ENCODE results near the gene ABCA13.

Gene ABCA13

DNA sequence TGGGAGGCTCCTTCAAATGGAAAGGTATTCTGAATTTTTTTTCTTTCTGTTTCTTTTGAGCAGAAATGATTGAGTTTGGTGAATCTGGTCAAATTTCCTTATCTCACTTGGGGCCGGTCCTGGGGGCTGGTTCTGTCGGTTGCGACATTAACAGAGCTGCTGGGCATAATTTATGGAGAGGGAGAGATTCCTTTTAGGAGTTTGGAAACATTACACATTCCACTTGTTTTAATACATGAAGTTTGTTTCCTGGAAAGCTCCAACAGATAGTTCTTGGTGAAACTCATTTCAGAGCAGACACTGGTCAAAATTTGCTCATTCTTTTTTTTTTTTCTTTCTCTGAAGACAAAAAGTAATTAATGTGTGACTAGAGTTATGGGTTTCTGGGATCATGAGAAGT is 129.9 kb downstream of the ABCA13 start:
- no peak overlapping the region for H3K4me3 ChIP-seq (ENCODE audit: low read depth, low read length)
- no peak for DNase-seq (ENCODE audit: low read depth)
- TF ChIP-seq, protein P1, sequence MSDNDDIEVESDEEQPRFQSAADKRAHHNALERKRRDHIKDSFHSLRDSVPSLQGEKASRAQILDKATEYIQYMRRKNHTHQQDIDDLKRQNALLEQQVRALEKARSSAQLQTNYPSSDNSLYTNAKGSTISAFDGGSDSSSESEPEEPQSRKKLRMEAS (IDR thresholded peaks at IDR 0.05; ENCODE audit: low read depth, low read length), result no peak
- TF ChIP-seq, protein P2, sequence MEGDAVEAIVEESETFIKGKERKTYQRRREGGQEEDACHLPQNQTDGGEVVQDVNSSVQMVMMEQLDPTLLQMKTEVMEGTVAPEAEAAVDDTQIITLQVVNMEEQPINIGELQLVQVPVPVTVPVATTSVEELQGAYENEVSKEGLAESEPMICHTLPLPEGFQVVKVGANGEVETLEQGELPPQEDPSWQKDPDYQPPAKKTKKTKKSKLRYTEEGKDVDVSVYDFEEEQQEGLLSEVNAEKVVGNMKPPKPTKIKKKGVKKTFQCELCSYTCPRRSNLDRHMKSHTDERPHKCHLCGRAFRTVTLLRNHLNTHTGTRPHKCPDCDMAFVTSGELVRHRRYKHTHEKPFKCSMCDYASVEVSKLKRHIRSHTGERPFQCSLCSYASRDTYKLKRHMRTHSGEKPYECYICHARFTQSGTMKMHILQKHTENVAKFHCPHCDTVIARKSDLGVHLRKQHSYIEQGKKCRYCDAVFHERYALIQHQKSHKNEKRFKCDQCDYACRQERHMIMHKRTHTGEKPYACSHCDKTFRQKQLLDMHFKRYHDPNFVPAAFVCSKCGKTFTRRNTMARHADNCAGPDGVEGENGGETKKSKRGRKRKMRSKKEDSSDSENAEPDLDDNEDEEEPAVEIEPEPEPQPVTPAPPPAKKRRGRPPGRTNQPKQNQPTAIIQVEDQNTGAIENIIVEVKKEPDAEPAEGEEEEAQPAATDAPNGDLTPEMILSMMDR (IDR thresholded peaks at IDR 0.05; ENCODE audit: low read depth, low read length), result no peak
- TF ChIP-seq POLR2A (IDR thresholded peaks at IDR 0.05; ENCODE audit: extremely low read depth, insufficient read length) (no peak), MYC (IDR thresholded peaks at IDR 0.05; ENCODE audit: low read depth, low read length) (no peak)

DNA sequence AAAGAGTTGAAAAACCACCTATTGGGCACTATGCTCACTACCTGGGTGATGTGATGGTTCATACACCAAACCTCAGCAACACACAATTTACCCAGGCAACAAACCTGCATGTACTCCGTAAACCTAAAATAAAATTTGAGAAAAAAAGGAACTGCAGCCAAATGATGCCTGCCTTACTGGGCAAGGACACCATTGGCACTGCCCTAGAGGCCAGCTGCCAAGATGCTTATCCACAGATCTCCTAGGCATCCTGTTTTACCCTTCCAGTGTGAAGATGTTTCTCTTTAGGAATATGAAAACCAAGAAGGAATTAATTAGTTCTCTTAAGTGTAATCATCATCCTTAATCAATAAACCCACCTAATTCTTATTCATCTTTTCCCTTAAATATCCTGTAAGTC is 133.4 kb downstream of the ABCA13 start:
- no peak for DNase-seq (ENCODE audit: low read depth)
- TF ChIP-seq, protein P2 (IDR thresholded peaks at IDR 0.05; ENCODE audit: low read depth, low read length), result no peak
- TF ChIP-seq MYC (IDR thresholded peaks at IDR 0.05; ENCODE audit: low read depth, low read length), result no peak
- TF ChIP-seq, protein P1 (IDR thresholded peaks at IDR 0.05; ENCODE audit: low read depth, low read length), result no peak
- no peak for TF ChIP-seq POLR2A (IDR thresholded peaks at IDR 0.05; ENCODE audit: extremely low read depth, insufficient read length)
- H3K4me3 ChIP-seq (ENCODE audit: low read depth, low read length), result no peak overlapping the region

DNA sequence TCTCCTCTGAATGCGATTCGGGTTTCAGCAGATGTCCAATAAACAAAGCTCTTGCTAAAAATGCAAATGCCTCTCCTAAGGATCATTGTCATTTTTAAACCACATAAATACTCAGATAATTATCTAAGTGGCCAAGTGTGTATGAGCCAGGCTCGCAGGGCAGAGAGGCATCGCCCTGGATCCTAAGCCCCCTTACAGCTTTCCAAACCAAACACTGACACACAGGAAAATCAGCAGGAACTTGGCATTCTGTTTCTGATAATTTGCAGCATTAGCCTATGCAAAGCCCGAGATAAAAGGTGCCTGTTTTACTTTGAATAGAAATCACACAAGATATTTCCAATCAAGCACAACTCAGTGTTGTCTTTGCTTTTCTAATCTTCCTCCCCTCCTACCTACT is 134.4 kb downstream of the ABCA13 start:
- TF ChIP-seq, protein P1 (IDR thresholded peaks at IDR 0.05; ENCODE audit: low read depth, low read length), result no peak
- TF ChIP-seq POLR2A (IDR thresholded peaks at IDR 0.05; ENCODE audit: extremely low read depth, insufficient read length) (no peak), MYC (IDR thresholded peaks at IDR 0.05; ENCODE audit: low read depth, low read length) (no peak)
- TF ChIP-seq, protein P2 (IDR thresholded peaks at IDR 0.05; ENCODE audit: low read depth, low read length), result no peak
- no peak overlapping the region for H3K4me3 ChIP-seq (ENCODE audit: low read depth, low read length)
- DNase-seq (ENCODE audit: low read depth), result no peak

DNA sequence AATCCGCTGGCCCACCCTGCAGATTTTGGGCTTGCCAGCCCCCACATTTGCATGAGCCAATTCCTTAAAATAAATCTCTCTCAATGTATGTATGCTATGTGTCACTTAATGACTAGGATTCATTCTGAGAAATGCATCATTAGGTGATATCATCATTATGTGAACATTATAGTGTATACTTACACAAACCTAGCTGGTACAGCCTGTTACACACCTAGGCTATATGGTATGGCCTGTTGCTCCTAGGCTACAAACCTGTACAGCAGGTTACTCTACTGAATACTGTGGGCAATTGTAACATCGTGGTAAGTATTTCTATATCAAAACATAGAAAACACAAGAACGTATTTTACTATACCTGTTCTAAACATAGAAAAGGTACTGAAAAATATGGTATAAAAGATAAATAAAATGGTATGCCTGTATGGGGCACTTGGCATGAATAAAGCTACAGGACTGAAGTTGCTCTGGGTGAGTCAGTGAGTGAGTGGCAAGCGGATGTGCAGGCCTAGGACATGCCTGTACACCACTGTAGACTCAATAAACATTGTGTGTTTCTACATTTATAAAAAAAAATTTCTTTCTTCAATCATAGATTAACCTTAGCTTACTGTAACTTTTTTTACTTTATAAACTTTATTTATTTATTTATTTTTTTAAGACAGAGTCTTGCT is 135.9 kb downstream of the ABCA13 start:
- no peak for TF ChIP-seq POLR2A (IDR thresholded peaks at IDR 0.05; ENCODE audit: extremely low read depth, insufficient read length)
- DNase-seq (ENCODE audit: low read depth), result no peak
- H3K4me3 ChIP-seq (ENCODE audit: low read depth, low read length), result no peak overlapping the region

DNA sequence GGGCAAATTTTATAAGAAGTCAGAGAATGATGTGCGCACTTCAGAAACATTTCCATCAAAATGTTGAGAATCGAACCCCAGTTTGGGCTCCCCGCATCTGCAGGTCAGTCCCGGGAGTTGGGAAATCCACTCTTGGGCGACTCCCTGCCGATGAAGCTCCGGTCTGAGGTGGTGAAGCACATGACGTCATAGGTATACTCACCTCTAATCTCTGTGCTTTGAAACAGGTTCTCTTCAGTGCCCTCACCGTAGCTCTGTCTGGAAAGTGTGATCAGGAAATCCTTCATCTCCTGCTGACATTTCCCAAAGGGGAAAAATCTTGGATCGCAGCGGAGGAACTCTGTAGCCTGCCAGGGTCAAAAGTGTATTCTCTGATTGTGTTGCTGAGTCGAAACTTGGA is 138.5 kb downstream of the ABCA13 start:
- no peak for DNase-seq (ENCODE audit: low read depth)
- TF ChIP-seq POLR2A (IDR thresholded peaks at IDR 0.05; ENCODE audit: extremely low read depth, insufficient read length) (no peak), MYC (IDR thresholded peaks at IDR 0.05; ENCODE audit: low read depth, low read length) (no peak)
- TF ChIP-seq, protein P2 (IDR thresholded peaks at IDR 0.05; ENCODE audit: low read depth, low read length), result no peak
- TF ChIP-seq, protein P1 (IDR thresholded peaks at IDR 0.05; ENCODE audit: low read depth, low read length), result no peak
- no peak overlapping the region for H3K4me3 ChIP-seq (ENCODE audit: low read depth, low read length)

DNA sequence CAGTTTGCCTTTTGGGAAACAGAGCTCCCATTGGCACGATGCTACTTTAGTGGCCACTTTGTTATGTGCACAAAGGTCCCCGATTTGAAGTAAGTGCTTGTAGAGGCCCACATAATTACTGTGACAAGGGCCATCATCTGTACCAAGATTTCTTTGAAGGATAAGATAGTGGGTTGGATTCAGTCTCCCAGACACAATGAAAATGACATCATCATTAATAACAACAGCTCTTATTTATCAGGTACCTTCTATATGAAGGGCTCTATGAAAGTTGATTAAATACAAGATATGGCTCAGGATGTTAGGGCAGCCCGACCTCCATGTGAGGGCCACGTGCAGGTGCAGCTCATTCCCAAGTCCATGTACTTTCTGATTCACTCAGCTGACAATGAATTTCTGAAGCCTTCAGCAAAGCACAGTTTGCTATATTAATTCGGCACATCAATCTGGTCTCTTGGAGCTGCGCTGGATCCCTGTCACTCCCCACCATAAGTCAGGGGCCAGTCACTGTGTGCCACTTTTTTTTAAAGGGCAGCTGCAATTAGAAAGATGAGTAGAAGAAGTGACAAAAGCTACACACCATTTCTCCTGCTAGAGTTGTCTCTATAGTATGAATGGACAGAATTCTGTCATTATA is 140.3 kb downstream of the ABCA13 start:
- no peak overlapping the region for H3K4me3 ChIP-seq (ENCODE audit: low read depth, low read length)
- no peak for DNase-seq (ENCODE audit: low read depth)
- TF ChIP-seq, protein P2 (IDR thresholded peaks at IDR 0.05; ENCODE audit: low read depth, low read length), result no peak
- TF ChIP-seq MYC (IDR thresholded peaks at IDR 0.05; ENCODE audit: low read depth, low read length), result no peak

Data from NB4 (cell line).